Occipital lobe (tissue), 2 donors: Measurements from ENCODE around the gene PLEKHN1. TPM values are rescaled to one million over a fixed set of nuclear protein-coding genes. Genes with fewer than 3 reads are reported as not detected.
"Not testable (repeated sequence)": the region's sequence is repeated elsewhere in the genome, so short reads cannot be mapped to it uniquely, and the experiment has no call there.

Source experiments
- DNase-seq: peaks from one replicate; lab custom pipeline; 2025; lab: John Stamatoyannopoulos, UW
- total RNA-seq: library from RNA; depleted of rRNA; stranded (reverse); fragments of >200 nt; gene quantifications from one replicate; pipeline ENCODE4 v1.2.3, GENCODE V29; 2014

Gene PLEKHN1
- total RNA-seq, 1 donor from 2014 or later: not detected

GRCh38 chr1:1005774-1006304 lies 39.6 kb downstream of the PLEKHN1 start:
- no peak for DNase-seq

GRCh38 chr1:1006305-1007159 lies 40.2 kb downstream of the PLEKHN1 start:
- DNase-seq: no peak

GRCh38 chr1:1010131-1010530 lies 43.8 kb downstream of the PLEKHN1 start:
- not testable (repeated sequence) for DNase-seq

- DNase-seq: no peak
Measured at GRCh38 chr1:1011396-1011949, 45.2 kb downstream of the PLEKHN1 start.

DNA sequence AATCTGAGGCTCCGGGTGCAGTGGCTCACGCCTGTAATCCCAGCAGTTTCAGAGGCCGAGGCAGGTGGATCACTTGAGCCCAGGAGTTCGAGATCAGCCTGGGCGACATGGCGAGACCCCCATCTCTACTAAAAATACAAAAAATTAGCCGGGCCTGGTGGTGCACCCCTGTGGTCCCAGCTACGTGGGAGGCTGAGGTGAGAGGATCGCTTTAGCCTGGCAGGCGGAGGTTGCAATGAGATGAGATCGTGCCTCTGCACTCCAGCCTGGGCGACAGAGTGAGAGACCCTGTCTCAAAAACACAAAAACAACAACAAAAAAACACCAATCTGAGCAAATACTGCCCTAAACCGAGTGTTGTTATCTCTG lies 46.4 kb downstream of the PLEKHN1 start:
- DNase-seq: not testable (repeated sequence)

GRCh38 chr1:1013105-1013921 lies 47.0 kb downstream of the PLEKHN1 start, which contains the start of gene ISG15:
Gene ISG15, plus strand, starts transcription at chr1:1013497. Its CDS starts 77 bp downstream, at chr1:1013574.
- peak; percentile 54 for DNase-seq

- no peak for DNase-seq
Measured at GRCh38 chr1:1013922-1014648, 47.8 kb downstream of the PLEKHN1 start.

- DNase-seq: no peak
Measured at GRCh38 chr1:1014799-1015681, 48.8 kb downstream of the PLEKHN1 start.

GRCh38 chr1:1017397-1018320 lies 51.4 kb downstream of the PLEKHN1 start:
- DNase-seq: not testable (repeated sequence)

DNA sequence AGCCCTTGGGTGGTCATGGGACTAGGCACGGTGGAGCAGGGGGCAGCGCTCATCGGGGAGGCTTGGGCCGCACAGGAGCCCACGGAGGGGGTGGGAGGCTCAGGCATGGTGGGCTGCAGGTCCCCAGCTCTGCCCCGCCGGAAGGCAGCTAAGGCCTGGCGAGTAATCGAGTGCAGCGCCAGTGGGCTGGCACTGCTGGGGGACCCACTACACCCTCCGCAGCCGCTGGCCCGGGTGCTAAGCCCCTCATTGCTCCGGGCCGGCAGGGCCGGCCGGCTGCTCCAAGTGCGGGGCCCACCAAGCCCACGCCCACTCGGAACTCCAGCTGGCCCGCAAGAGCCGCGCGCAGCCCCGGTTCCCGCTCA lies 52.0 kb downstream of the PLEKHN1 start:
- DNase-seq: not testable (repeated sequence)

DNA sequence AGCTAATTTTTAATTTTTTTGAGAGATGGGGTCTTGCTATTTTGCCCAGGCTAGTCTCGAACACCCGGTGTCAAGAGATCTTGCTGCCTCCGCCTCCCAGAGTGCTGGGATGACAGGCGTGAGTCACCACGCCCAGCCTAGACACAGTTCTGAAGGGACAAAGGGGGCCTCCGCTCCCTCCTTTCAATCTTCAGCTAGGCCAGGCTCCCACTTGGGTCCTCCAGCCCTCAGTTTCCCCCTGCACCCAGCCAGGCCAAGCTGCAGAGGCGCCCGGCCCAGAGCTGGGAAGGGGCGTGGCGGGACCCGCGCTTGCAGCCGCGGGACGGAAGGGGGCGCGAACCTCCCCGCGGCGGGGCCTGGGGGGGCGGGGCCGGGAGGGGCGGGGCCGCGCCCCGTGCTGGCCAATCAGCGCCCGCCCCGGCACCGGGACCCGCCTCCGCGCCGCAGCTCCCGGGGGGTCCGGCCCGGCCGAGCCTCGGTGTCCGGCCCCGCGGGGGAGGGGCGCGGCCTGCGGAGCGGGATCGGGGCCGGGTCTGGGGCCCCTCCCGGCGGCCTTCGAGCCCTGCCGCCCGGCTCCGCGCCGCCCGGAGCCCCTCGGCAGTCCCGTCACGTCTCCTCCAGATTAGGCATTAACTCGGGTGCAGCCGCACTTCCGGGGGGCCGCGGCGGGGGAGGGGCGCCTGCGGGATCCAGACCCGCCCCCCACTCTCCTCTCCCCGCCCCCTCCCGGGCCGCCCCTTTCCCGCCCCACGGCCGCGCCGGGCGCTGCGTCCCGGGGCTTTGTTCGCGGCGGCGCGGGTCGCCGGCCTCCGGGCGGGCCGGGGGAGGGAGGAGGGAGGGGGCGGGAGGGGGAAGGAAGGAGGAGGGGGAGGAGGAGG lies 53.1 kb downstream of the PLEKHN1 start:
- DNase-seq: peak; percentile 85

GRCh38 chr1:1020000-1020404 lies 53.7 kb downstream of the PLEKHN1 start, which contains the start of gene AGRN:
Gene AGRN, plus strand, starts transcription at chr1:1020120. Its CDS starts 53 bp downstream, at chr1:1020173.
- DNase-seq: no peak

DNA sequence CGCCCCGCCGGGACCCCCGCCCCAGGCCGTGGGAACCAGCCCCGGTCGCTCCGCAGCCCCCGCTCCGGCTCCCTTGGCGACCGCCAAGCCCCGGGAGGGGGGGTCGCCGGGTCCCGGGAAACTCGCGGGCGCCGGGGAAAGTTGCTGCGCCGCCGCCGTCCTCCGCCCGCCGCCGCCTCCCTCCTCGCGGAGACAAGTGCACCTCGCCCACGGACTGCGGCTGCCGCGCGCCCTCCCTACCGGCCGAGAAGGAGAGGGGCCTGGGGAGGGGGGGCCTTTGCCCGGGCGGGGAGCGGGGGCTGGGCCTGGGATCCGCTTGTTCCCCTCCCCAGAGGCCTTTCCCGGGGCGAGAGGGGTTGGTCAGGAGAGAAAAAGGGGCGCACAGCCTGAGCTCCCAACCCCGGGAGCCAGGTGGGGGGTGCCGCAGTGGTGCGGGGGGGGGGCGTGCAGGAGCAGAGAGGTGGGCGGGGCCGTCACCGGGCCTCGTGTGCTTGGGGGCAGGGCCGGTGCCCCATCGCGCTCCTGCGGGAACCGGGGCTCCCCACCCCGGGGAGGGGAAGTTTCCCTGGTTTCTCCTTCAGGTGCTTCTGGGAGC lies 54.2 kb downstream of the PLEKHN1 start:
- no peak for DNase-seq

DNA sequence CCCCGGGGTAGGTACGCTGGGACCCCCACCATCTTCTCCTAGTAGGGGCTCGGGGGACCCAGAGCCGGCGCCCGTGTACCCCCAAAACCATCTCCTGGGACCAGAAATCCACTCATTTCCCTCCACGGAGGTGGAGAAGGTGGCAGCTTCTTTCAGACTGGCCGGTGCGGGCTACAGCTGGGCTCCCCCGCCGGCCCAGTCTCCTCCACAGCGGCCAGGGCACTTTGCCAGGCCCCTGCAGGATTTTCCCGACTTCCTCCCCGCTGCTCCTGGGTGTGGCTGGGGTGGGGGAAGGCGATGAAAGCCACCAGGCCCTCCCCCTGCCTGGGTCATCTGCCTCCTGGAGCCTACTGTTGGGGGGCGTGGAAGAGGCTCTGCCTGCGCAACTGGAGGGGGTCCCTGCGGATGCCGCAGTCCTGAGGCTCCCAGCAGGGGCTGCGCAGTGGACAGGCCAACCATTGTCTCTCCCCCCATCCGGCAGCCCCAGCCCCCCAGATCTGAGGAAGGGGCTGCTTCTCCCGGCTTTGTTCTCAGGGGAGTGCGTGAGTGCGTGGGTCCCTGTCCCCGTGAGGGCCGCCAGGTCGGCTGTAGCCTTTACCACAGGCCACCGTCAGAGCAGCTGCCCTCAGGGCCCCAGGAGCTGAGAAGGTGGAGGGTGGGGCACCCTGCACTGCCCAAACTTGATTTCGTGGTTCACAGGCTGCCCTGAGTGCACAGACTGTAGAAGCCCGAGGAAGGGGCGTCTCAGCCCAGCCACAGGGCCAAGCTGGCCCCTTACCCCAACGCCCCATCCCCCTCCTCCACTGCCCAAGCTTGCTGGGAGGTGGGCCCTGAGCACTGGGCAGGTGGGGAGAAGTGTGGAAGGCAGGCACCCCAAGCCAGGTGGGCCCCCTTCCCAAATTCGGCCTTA lies 55.0 kb downstream of the PLEKHN1 start:
- DNase-seq: no peak

DNA sequence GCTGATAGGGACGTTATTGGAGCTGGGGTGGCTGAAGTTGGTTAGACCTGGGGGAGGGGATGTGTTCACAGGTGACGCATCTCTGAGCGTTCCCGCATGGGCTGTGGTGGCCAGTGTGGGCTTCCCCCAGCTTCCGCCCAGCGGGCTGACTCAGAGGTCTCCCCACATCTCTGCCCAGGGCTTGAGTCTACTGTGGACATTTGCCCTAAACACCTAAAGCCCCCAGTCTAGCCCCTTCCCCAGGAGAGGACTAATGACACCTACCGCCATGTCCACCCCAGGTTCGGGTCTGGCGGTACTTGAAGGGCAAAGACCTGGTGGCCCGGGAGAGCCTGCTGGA lies 55.6 kb downstream of the PLEKHN1 start:
- DNase-seq: no peak

DNA sequence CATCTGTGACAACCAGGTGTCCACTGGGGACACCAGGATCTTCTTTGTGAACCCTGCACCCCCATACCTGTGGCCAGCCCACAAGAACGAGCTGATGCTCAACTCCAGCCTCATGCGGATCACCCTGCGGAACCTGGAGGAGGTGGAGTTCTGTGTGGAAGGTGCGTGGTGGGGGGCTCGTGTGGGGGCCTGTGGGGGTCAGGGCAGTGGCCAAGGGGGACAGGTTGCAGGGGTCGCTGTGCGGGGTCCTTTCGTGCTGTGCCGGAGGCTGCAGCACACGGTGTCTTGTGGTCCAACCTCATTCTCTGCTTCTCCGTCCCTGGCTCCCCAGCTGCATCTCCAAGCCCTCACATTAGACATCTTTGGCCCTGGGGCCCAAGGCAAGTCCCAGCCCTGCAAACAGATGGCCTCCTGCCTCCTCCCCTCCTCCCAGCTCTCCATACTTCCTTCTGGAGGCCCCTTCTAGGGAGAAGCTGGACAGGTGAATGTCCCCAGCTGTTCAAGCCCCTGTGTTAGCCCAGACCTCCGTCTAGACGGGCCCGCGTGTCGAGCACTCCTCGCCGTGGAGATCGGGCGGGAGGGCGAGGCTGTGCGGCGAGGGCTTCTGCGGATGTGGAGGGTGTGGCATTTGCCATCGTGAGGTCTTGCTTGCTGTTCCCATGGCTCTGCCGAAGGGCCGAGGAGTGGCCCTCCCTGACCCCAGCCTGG lies 56.2 kb downstream of the PLEKHN1 start:
- DNase-seq: no peak
